ENCODE data around the gene HOXB1. TPM values are rescaled to one million over a fixed set of nuclear protein-coding genes. Genes with fewer than 3 reads are reported as not detected.

HOXB1 gene
- total RNA-seq, 1 experiment from 2014 or later: not detected

- intact Hi-C loops (cut with micrococcal nuclease; ENCODE audit: unreplicated experiment): no loop called here
- Histone ChIP-seq H3K36me3 (ENCODE audit: low read depth) (no peaks in the 10 kb centered on the region), H3K9me3 (ENCODE audit: insufficient read depth, low read depth) (no peaks in the 10 kb centered on the region), H3K27me3 (ENCODE audit: insufficient read depth, low read depth) (no peaks in the 10 kb centered on the region), H3K4me1 (replicated peaks; ENCODE audit: insufficient read depth) (no peaks in the 10 kb centered on the region), H4K20me1 (ENCODE audit: insufficient read depth) (no peaks in the 10 kb centered on the region), H2AFZ (peak overlapping the region; percentile 75), H3K9me2 (ENCODE audit: insufficient read depth) (no peaks in the 10 kb centered on the region), H3K79me2 (ENCODE audit: low read depth) (no peaks in the 10 kb centered on the region), H3K4me2 (peak overlapping the region; percentile 67), H3K27ac (peak overlapping the region; percentile 34; the same call in 1 of the 2 replicates), H3K4me3 (peak overlapping the region; percentile 42; the same call in 1 of the 2 replicates), H3F3A (ENCODE audit: insufficient read depth, low read depth) (no peaks in the 10 kb centered on the region)
- TSS peak; percentile 25 for BruUV-seq (replicated peaks)
- POLR2A ChIA-PET (ENCODE audit: unreplicated experiment): no interaction called here
- DNase-seq: peak in 1 of 2 experiments; percentile 2
- CTCF ChIA-PET: no interaction called here
- TF ChIP-seq, protein P1, sequence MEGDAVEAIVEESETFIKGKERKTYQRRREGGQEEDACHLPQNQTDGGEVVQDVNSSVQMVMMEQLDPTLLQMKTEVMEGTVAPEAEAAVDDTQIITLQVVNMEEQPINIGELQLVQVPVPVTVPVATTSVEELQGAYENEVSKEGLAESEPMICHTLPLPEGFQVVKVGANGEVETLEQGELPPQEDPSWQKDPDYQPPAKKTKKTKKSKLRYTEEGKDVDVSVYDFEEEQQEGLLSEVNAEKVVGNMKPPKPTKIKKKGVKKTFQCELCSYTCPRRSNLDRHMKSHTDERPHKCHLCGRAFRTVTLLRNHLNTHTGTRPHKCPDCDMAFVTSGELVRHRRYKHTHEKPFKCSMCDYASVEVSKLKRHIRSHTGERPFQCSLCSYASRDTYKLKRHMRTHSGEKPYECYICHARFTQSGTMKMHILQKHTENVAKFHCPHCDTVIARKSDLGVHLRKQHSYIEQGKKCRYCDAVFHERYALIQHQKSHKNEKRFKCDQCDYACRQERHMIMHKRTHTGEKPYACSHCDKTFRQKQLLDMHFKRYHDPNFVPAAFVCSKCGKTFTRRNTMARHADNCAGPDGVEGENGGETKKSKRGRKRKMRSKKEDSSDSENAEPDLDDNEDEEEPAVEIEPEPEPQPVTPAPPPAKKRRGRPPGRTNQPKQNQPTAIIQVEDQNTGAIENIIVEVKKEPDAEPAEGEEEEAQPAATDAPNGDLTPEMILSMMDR (conservative IDR thresholded peaks at IDR 0.05): no peak
- no peak for TF ChIP-seq EZH2 (IDR thresholded peaks at IDR 0.05; ENCODE audit: low read depth)
These were observed 23.8 kb upstream of the HOXB1 start for GRCh38 chr17:48554412-48555257.

DNA sequence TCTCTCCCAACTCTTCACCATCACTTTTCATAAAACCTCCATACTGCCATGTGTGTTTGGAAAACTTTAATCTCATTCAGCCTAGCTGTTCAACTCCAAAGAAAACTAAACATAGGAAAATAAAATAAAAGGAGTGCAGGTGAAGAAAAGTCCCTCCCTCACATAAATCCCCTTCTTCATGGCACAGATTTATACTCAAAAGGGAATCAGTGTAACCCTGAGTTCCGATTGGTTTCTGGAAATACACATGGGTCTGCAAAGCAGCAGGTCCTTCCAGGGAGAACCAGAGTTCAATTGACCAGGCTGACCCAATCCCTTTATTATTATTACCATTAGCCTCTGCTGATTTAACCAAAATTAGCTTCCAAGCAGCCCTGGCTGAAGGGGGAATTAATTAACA is 23.0 kb upstream of the HOXB1 start:
- H3K4me1 ChIP-seq (replicated peaks; ENCODE audit: insufficient read depth): no peaks in the 10 kb centered on the region
- no peak overlapping the region for H3K27ac ChIP-seq
- H3K4me3 ChIP-seq: no peak overlapping the region
- no peaks in the 10 kb centered on the region for H3K9me3 ChIP-seq (ENCODE audit: insufficient read depth, low read depth)
- ChIA-PET POLR2A (ENCODE audit: unreplicated experiment) (no interaction called here), CTCF (no interaction called here)
- H3K27me3 ChIP-seq (ENCODE audit: insufficient read depth, low read depth): no peaks in the 10 kb centered on the region
- H4K20me1 ChIP-seq (ENCODE audit: insufficient read depth): no peaks in the 10 kb centered on the region
- peak overlapping the region; percentile 67; the same call in 1 of the 2 replicates for H3K4me2 ChIP-seq
- H3F3A ChIP-seq (ENCODE audit: insufficient read depth, low read depth): no peaks in the 10 kb centered on the region
- H3K9me2 ChIP-seq (ENCODE audit: insufficient read depth): no peaks in the 10 kb centered on the region
- H3K79me2 ChIP-seq (ENCODE audit: low read depth): no peaks in the 10 kb centered on the region
- no peak for DNase-seq
- H2AFZ ChIP-seq: no peak overlapping the region
- TF ChIP-seq, protein P1 (conservative IDR thresholded peaks at IDR 0.05): no peak
- no peak for TF ChIP-seq EZH2 (IDR thresholded peaks at IDR 0.05; ENCODE audit: low read depth)
- no peaks in the 10 kb centered on the region for H3K36me3 ChIP-seq (ENCODE audit: low read depth)
- intact Hi-C loops (cut with micrococcal nuclease; ENCODE audit: unreplicated experiment): no loop called here
- no TSS peak for BruUV-seq (replicated peaks)

DNA sequence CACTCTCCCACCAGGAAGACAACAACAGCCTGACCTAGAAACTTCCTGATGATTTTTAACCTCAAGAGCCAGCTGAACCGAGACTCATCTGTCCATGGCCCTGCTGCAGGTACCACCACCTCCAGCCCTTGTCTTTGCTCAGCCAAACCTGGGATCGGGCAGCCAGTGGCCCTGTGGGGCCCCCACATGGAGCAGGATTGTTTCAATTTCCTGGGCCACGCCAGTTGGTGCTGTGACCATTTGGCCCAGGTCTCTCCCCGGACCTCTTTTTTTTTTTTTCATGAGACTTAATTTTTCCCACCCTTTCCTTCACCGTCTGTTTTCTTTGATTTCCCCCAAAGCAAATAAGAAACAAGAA is 22.4 kb upstream of the HOXB1 start:
- TF ChIP-seq, protein P1 (conservative IDR thresholded peaks at IDR 0.05): no peak
- no peak for TF ChIP-seq EZH2 (IDR thresholded peaks at IDR 0.05; ENCODE audit: low read depth)
- ChIA-PET POLR2A (ENCODE audit: unreplicated experiment) (no interaction called here), CTCF (no interaction called here)
- BruUV-seq (replicated peaks): no TSS peak
- Histone ChIP-seq H3K27ac (no peak overlapping the region), H3K9me2 (ENCODE audit: insufficient read depth) (no peaks in the 10 kb centered on the region), H3K9me3 (ENCODE audit: insufficient read depth, low read depth) (no peaks in the 10 kb centered on the region), H3F3A (ENCODE audit: insufficient read depth, low read depth) (no peaks in the 10 kb centered on the region), H3K27me3 (ENCODE audit: insufficient read depth, low read depth) (no peaks in the 10 kb centered on the region), H3K79me2 (ENCODE audit: low read depth) (no peaks in the 10 kb centered on the region), H3K4me2 (no peak overlapping the region), H4K20me1 (ENCODE audit: insufficient read depth) (no peaks in the 10 kb centered on the region), H3K36me3 (ENCODE audit: low read depth) (no peaks in the 10 kb centered on the region), H2AFZ (no peak overlapping the region), H3K4me1 (replicated peaks; ENCODE audit: insufficient read depth) (no peaks in the 10 kb centered on the region), H3K4me3 (no peak overlapping the region)
- DNase-seq: no peak
- intact Hi-C loops (cut with micrococcal nuclease; ENCODE audit: unreplicated experiment): no loop called here

Measured in PC-9 (cell line).